Renal pelvis (tissue), 4 donors: ENCODE results near the gene RBKS. TPM values are rescaled to one million over a fixed set of nuclear protein-coding genes. Genes with fewer than 3 reads are reported as not detected.

Source experiments
- DNase-seq: peaks from one replicate; pipeline ENCODE4 v3.0.0-alpha.2; 2013
- polyA plus RNA-seq, 3 donors: library from polyadenylated mRNA; unstranded; fragments of 120-200 nt; gene quantifications; one replicate each; pipeline ENCODE4 v1.2.1, GENCODE V29; 2013; ENCODE audit not compliant: insufficient read length in 3 of 3

The RBKS gene
- polyA plus RNA-seq, 3 donors: 7.4 to 10.1 (median 8.4) TPM

DNA sequence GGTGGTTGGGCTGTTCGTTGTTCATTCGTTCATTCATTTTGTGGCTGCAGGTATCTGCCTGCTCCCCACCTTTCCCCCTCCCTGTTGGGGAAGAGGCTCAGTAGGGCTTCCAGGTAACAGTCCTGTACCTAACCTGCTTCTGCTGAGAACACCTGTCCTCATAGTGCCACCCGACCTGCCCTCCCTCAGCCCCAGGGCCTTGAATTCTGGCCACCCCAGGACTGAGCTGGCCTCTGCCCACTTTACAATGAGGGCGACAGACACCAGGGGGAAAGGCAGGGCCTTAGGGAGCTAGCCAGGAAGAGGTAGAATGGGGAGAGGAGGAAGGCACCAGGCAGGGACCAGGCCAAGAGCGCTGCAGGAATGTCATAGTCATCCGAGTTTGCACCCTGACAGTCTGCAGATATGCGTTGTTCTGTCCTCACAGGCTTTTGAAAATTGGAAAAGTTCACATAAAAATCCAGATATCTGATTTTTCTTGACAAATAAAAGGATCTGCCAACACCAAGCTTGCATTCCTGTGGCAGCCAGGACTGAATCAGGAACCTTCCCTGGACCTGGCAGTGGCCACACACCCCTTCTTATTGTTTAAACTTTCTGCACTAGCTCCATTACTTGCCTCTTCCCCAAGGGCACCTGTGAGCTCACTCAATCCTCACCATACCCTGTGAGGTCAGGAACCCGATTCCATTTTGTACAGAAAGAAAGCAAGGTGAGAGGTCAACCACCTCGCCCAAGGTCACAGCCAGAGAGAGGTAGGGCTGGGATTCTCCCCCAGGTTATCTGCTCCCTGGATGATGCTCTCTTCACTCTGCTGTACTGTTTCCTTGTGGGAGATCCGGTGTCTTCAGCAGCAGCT, 153.9 kb downstream of the RBKS start:
- DNase-seq: no peak

GRCh38 chr2:27735263-27735904, 154.8 kb downstream of the RBKS start:
- peak; percentile 76 for DNase-seq

GRCh38 chr2:27734305-27734704, 155.9 kb downstream of the RBKS start:
- no peak for DNase-seq

Other genes with a start within 250 kb of the RBKS start
- 10 to 100 TPM; 57.2 to 68.9 (median 65.8) TPM for gene SUPT7L, start 226.8 kb downstream of the RBKS start, polyA plus RNA-seq
- 10 to 100 TPM; 32.1 to 40.6 (median 33.8) TPM for gene SLC4A1AP, start 226.5 kb downstream of the RBKS start, polyA plus RNA-seq
- 100 to 1,000 TPM; 132 to 153 (median 152) TPM for gene MRPL33, start 118.7 kb downstream of the RBKS start, polyA plus RNA-seq
- gene BABAM2, start 342 bp upstream of the RBKS start, polyA plus RNA-seq: 10 to 100 TPM; 49.0 to 54.2 (median 52.6) TPM